AG10803 (cell line): ENCODE results near the gene FAM107B.

Source experiments
- DNase-seq: peaks from one replicate; pipeline ENCODE4 v3.0.0; 2010; ENCODE audit warnings: low read depth
- H3K4me3 ChIP-seq: 2 replicates; pipeline ENCODE4 v1.5.1; 2011; ENCODE audit warnings: mild to moderate bottlenecking, low read length, control low read depth
- CTCF ChIP-seq: conservative IDR thresholded peaks from 2 replicates; pipeline ENCODE4 v1.5.1; 2011; ENCODE audit warnings: mild to moderate bottlenecking, low read length, control low read depth, inconsistent platforms

FAM107B gene

GRCh38 chr10:14476641-14477407 lies 297.9 kb downstream of the FAM107B start:
- peak; percentile 94 for DNase-seq
- TF ChIP-seq CTCF, result no peak
- H3K4me3 ChIP-seq, result no peak overlapping the region

DNA sequence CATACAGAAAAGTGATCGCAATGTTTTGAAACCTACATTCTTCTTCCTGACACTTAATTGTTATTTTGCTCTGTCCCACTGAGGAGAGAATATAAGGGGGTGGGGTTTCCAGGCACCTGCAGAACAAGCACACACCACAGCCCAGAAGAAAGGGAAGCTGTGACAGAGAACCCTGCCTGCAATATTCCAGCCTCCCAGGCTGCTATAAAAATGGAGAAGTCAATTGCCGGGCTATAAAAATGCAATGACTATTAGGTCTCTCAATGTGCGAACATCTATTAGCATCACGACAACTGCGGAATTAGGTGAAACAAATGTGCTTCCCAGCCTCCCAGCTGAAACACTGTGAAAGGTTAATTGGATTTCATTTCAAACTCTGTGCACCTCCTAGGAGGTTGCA lies 298.7 kb downstream of the FAM107B start:
- DNase-seq, result no peak
- H3K4me3 ChIP-seq, result no peak overlapping the region
- TF ChIP-seq CTCF, result no peak

GRCh38 chr10:14474656-14475055 lies 300.0 kb downstream of the FAM107B start:
- no peak for TF ChIP-seq CTCF
- no peak overlapping the region for H3K4me3 ChIP-seq
- peak; percentile 29 for DNase-seq

GRCh38 chr10:14470920-14471319 lies 303.8 kb downstream of the FAM107B start:
- no peak overlapping the region for H3K4me3 ChIP-seq
- no peak for TF ChIP-seq CTCF
- no peak for DNase-seq

GRCh38 chr10:14468726-14469125 lies 306.0 kb downstream of the FAM107B start:
- no peak for TF ChIP-seq CTCF
- H3K4me3 ChIP-seq, result no peak overlapping the region
- no peak for DNase-seq
